Transverse colon (tissue), 3 donors: Measurements from ENCODE around the gene SMARCA2.

ENCODE experiments used
- CTCF ChIP-seq, 5 experiments: fragments of 200-600 bp in 3 of 5; fragments of 450-650 bp in 2 of 5; sonication (generic) in 3 of 5; IDR thresholded peaks; 1 replicate in 2 of 5; 2 replicates in 3 of 5; pipeline ENCODE4 v1.5.1; 2016 to 2017; ENCODE audit warnings: antibody characterized with exemption in 5 of 5, inconsistent platforms in 3 of 5, mild to moderate bottlenecking in 2 of 5, moderate library complexity in 1 of 5
- POLR2A ChIP-seq: fragments of 450-650 bp; IDR thresholded peaks from one replicate; pipeline ENCODE4 v1.6.1; 2016; ENCODE audit warnings: antibody characterized with exemption, mild to moderate bottlenecking, moderate library complexity

- TF ChIP-seq POLR2A (no peak), CTCF (IDR thresholded peaks at IDR 0.05) (no peak)
Measured at GRCh38 chr9:2158766-2159430, 143.8 kb downstream of the SMARCA2 start.
